Adrenal gland (tissue), 12 donors: Measurements from ENCODE around the gene PRPF8. TPM values are rescaled to one million over a fixed set of nuclear protein-coding genes. Genes with fewer than 3 reads are reported as not detected.

Source experiments
- DNase-seq, 7 donors: peaks; one replicate each; pipeline ENCODE4 v3.0.0-alpha.2; 2019 to 2020
- H3K27ac ChIP-seq, 5 donors: fragments of 200-600 bp; sonication (generic) in 4 of 5; 1 replicate in 3 of 5; 2 replicates in 2 of 5; pipeline versions ENCODE4 v1.5.1 to v1.8.0; 2016 to 2020; ENCODE audit warnings: mild to moderate bottlenecking in 1 of 5
- H3K27me3 ChIP-seq: fragments of 200-600 bp; 2 replicates; pipeline ENCODE4 v1.8.0; 2021
- H3K36me3 ChIP-seq, 2 donors: fragments of 200-600 bp; replicated peaks in 1 of 2; 1 replicate in 1 of 2; 2 replicates in 1 of 2; pipeline versions ENCODE4 v1.5.1 to v1.8.0; 2018 to 2022
- H3K4me1 ChIP-seq, 2 donors: fragments of 200-600 bp; replicated peaks in 1 of 2; 1 replicate in 1 of 2; 2 replicates in 1 of 2; pipeline versions ENCODE4 v1.5.1 to v1.8.0; 2018 to 2021
- H3K4me3 ChIP-seq, 4 donors: fragments of 200-600 bp; sonication (generic) in 3 of 4; one replicate each; pipeline ENCODE4 v1.5.1; 2016 to 2018
- H3K9me3 ChIP-seq, 3 donors: fragments of 200-600 bp; sonication (generic) in 1 of 3; replicated peaks in 1 of 3; 1 replicate in 2 of 3; 2 replicates in 1 of 3; pipeline versions ENCODE4 v1.5.1 to v1.8.0; 2016 to 2021
- POLR2A ChIP-seq, 2 donors: fragments of 450-650 bp; IDR thresholded peaks; one replicate each; pipeline ENCODE4 v1.6.1; 2017; ENCODE audit warnings: antibody characterized with exemption in 2 of 2, mild to moderate bottlenecking in 2 of 2, moderate library complexity in 1 of 2
- WGBS, 4 donors: extraction: QIAGEN DNeasy Blood & Tissue Kit in 2 of 4; methylation state at CpG; one replicate each; pipeline versions ENCODE4 v1.1.5 to v1.1.7; 2013 to 2017; 5-methylcytosine and 5-hydroxymethylcytosine counted together
- intact Hi-C, 2 donors: fragments of 100-400 bp; cut with DNase I; formaldehyde crosslinking; loops; one replicate each; pipeline versions ENCODE4 v1.14.1 to v1.15.0; 2022 to 2023
- polyA plus RNA-seq, 3 donors: library from polyadenylated mRNA; stranded (reverse); fragments of 200-250 nt in 2 of 3; fragments of 350-450 nt in 1 of 3; fragmentation: Illumina TruSeq in 1 of 3; extraction: RNeasy Lipid Tissue Mini Kit (QIAGEN cat#74804) in 1 of 3; gene quantifications; one replicate each; pipeline ENCODE4 v1.2.3, GENCODE V29; 2013 to 2014
- total RNA-seq, 9 donors: library from RNA; depleted of rRNA in 4 of 9; stranded (reverse); fragments of >200 nt in 4 of 9; fragments of 120-200 nt in 1 of 9; fragmentation: NEBNext Ultra II Directional in 1 of 9; extraction: Animal tissue kit (Norgen Biotek cat#: 25700) in 1 of 9; gene quantifications; one replicate each; pipeline versions ENCODE4 v1.1.0 to v1.2.4, GENCODE V29; 2013 to 2023
- TF ChIP-seq, protein P1 (sequence below), 6 experiments: fragments of 450-650 bp in 4 of 6; fragments of 200-600 bp in 2 of 6; sonication (generic) in 1 of 6; IDR thresholded peaks; 1 replicate in 5 of 6; 2 replicates in 1 of 6; pipeline versions ENCODE4 v1.5.1 to v1.8.0; 2016 to 2021; ENCODE audit warnings: antibody characterized with exemption in 6 of 6, mild to moderate bottlenecking in 2 of 6, moderate library complexity in 1 of 6
- donor health status: healthy with polysubstance abuse.
- donor health status: Bipolar disorder and iron deficiency.
- donor health status: DM: yes; HTN: yes; CAD: no.
- donor health status: DM: no; HTN: no; CAD: no.
- donor health status: DM: no; HTN: no; CAD: no.
- donor health status: DM: yes; HTN: yes; CAD: no.

Gene PRPF8
- total and polyA plus RNA-seq, 12 donors: 107 to 748 (median 212) TPM

DNA sequence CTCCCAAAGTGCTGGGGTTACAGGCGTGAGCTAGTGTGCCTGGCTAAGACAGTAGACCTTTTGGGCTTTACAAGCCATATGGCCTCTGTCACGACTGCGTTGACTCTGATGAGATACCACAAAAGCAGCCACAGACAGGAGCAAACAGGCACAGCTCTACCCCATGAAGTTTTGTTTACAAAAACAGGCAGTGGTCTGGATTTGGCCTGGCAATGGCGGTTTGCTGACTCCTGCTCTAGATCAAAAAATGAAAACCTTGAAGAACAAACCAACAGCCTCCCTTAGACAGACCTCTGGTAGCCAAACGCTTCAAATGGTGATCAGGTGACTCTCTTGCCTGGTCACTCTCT lies 76.7 kb downstream of the PRPF8 start:
- Histone ChIP-seq H3K4me3 (no peak overlapping the region), H3K9me3 (no peaks in the 10 kb centered on the region), H3K27ac (peak overlapping the region in 4 of 5 donors; percentile 19 to 87 (median 58)), H3K27me3 (no peaks in the 10 kb centered on the region), H3K4me1 (peaks cover 0 to 14% of the 10 kb centered on the region in 2 donors), H3K36me3 (peaks cover 0 to 6% of the 10 kb centered on the region in 2 donors)
- TF ChIP-seq, protein P1, sequence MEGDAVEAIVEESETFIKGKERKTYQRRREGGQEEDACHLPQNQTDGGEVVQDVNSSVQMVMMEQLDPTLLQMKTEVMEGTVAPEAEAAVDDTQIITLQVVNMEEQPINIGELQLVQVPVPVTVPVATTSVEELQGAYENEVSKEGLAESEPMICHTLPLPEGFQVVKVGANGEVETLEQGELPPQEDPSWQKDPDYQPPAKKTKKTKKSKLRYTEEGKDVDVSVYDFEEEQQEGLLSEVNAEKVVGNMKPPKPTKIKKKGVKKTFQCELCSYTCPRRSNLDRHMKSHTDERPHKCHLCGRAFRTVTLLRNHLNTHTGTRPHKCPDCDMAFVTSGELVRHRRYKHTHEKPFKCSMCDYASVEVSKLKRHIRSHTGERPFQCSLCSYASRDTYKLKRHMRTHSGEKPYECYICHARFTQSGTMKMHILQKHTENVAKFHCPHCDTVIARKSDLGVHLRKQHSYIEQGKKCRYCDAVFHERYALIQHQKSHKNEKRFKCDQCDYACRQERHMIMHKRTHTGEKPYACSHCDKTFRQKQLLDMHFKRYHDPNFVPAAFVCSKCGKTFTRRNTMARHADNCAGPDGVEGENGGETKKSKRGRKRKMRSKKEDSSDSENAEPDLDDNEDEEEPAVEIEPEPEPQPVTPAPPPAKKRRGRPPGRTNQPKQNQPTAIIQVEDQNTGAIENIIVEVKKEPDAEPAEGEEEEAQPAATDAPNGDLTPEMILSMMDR (IDR thresholded peaks at IDR 0.05): no peak
- DNase-seq: no peak
- WGBS, 4 donors: 81 to 95% (median 87%) methylated on average over 5 of the region's 5 CpGs
- intact Hi-C loops: no loop called here

GRCh38 chr17:1606352-1606985 lies 78.2 kb downstream of the PRPF8 start:
- Histone ChIP-seq H3K27ac (peak overlapping the region in 3 of 5 donors; percentile 47 to 87 (median 69)), H3K4me1 (peaks cover 0 to 9% of the 10 kb centered on the region in 2 donors), H3K9me3 (no peaks in the 10 kb centered on the region), H3K27me3 (no peaks in the 10 kb centered on the region), H3K4me3 (no peak overlapping the region), H3K36me3 (no peaks in the 10 kb centered on the region)
- DNase-seq: no peak
- intact Hi-C loops: no loop called here
- TF ChIP-seq POLR2A (IDR thresholded peaks at IDR 0.05): no peak
- TF ChIP-seq, protein P1 (IDR thresholded peaks at IDR 0.05): no peak
- WGBS, 4 donors: 86 to 92% (median 89%) methylated on average over 9 to 26 of the region's 26 CpGs

DNA sequence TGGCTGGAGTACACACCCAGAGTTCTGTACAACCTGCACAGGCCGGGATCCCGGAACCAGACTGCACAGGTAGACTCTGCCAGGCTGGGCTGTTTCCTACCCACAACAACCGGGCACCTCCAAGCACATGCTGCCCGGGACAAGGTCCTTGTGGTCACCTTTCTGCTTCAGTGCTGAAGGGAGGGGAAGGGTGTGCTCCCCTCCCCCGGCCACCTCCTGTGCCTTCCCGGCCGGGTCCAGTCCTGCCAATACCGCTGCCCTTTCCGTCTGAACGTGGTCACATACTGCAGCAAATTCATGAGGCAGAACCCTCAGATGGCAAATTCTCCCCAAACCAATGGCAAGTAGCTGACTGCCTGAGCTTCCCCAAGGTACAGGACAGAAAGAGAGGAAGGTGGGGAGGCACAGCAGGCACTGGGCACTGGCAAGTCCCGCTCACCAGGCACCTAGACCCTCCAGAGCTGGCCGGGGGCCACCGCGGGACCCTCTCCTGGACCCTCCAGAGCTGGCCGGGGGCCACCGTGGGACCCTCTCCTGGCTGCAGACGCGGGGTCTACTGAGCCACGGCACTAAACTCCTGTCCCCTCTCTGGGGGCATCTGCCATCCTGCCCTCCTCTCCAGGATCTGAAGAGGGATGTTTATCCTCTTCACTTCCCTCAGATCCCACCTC lies 78.9 kb downstream of the PRPF8 start:
- TF ChIP-seq, protein P1 (IDR thresholded peaks at IDR 0.05): no peak
- no peak for TF ChIP-seq POLR2A (IDR thresholded peaks at IDR 0.05)
- intact Hi-C loops: no loop called here
- H3K9me3 ChIP-seq: no peaks in the 10 kb centered on the region
- WGBS, 4 donors: 88 to 91% (median 91%) methylated on average over 11 to 19 of the region's 19 CpGs
- no peaks in the 10 kb centered on the region for H3K27me3 ChIP-seq
- no peaks in the 10 kb centered on the region for H3K36me3 ChIP-seq
- peak overlapping the region in 1 of 5 donors; percentile 87 for H3K27ac ChIP-seq
- DNase-seq: no peak
- peaks cover 0 to 9% of the 10 kb centered on the region in 2 donors for H3K4me1 ChIP-seq
- no peak overlapping the region for H3K4me3 ChIP-seq

DNA sequence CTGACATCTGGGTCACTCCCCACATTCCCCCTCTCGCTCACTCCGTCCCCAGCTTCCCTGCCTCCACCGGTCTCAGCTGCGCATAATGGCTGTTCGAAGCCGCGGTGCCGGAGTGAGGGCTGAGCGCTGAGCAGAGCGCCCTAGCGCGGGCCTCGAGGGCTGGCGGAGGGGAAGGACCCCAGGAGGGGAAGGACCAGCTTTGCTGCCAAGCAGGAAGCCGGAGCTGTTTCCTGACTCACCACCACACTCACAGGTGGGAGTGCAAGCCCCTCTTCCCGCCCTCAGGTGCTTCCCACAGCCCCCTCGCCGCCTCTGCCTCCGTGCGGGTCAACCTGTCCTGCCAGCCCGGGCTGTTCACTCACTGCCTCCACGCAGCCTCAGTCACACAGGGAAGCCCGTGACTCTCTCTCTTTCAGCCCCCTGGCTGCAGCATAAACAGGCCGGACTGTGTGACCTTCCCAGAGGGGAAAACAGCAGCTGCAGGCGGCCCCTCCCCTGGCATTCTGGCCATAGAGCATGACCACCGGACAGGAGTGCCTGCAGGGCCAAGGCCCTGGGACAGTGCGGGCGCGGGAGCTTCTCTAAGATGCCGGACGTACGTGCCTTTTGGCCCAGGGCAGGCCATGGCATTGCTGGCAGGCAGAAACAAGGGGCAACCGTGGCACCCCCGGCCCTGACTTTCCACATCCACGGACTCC lies 79.7 kb downstream of the PRPF8 start:
- Histone ChIP-seq H3K4me1 (peaks cover 0 to 9% of the 10 kb centered on the region in 2 donors), H3K27me3 (no peaks in the 10 kb centered on the region), H3K4me3 (no peak overlapping the region), H3K36me3 (no peaks in the 10 kb centered on the region), H3K27ac (no peak overlapping the region), H3K9me3 (no peaks in the 10 kb centered on the region)
- no peak for TF ChIP-seq POLR2A (IDR thresholded peaks at IDR 0.05)
- TF ChIP-seq, protein P1 (IDR thresholded peaks at IDR 0.05): no peak
- DNase-seq: no peak
- WGBS, 4 donors: 66 to 79% (median 79%) methylated on average over 15 to 35 of the region's 35 CpGs
- intact Hi-C loops: no loop called here
